ACHN (cell line): ENCODE data around the gene MAP3K8.

Experiments used
- DNase-seq: peaks from one replicate; pipeline ENCODE4 v3.0.0-alpha.2; 2015
- in situ Hi-C: cut with HindIII; loops from 2 replicates; pipeline ENCODE4 v1.10.0; 2017; ENCODE audit warnings: low sequenced_read_pairs, low pct_ligation_motif_present, low pct_unique_long_range_greater_than_20kb

Gene MAP3K8

DNA sequence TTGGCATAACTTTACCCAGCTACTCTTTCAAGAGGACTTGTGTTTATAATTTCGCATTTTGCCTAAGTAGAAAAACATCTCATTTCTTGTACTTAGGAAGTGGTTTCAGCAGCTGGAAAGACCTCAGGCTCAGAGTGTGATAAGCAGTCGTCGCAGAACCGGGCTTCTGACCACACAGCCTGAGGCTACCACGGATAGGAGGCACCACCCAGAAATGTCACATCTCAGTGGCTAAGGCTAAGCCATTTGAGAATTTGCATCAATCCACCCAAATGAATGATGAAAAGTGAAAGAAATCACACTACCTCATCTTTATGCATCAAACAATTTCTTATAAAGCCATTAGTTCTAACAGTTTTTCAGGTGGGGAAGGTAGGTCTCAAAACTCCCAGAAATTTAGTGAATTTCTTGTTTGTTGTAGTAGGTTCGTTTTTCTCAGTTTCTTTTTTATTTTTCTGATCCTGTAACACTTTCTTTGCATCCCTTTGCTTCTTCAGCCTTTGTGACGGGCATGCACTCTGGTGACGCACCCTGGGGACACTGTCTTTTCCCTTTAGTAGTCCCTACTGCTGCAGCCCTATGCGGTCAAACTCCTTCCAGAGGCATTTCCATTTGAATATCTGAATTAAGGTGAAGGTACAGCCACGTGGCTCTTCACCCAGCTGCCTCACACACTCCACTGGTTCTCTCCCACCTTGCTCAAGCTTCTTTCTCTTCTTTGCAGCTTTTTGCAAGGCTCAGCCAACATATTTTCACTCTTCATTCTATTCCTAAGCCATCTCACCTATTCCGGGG, 68.5 kb downstream of the MAP3K8 start:
- DNase-seq, result no peak
- in situ Hi-C loops, result no loop called here

DNA sequence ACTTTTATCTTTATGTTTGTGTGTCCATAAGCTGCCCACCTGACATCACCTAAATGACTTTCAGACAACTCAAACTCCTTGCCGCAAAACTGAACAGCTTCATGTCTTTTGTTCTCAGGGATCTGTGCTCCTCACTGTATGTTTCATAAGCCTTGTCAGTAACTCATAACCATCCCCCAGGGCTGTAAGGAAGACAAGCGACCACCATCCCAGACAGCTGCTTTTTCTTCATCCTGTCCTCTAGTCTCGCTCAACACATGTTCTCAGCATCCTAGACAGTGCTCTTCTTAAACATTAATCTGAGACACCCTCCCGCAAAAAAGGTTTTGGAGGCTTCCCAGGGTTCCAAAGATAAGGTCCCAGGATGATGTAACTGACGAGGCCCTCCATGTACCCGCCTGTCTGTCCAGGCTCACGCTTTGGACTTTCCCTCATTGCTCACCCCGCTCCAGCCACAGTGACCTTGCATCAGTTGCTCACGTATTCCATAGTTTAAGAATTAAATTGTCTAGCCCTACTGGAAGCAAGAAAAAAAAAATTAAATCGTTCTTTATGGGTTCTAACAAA, 69.8 kb downstream of the MAP3K8 start:
- in situ Hi-C loops, result no loop called here
- DNase-seq, result no peak

DNA sequence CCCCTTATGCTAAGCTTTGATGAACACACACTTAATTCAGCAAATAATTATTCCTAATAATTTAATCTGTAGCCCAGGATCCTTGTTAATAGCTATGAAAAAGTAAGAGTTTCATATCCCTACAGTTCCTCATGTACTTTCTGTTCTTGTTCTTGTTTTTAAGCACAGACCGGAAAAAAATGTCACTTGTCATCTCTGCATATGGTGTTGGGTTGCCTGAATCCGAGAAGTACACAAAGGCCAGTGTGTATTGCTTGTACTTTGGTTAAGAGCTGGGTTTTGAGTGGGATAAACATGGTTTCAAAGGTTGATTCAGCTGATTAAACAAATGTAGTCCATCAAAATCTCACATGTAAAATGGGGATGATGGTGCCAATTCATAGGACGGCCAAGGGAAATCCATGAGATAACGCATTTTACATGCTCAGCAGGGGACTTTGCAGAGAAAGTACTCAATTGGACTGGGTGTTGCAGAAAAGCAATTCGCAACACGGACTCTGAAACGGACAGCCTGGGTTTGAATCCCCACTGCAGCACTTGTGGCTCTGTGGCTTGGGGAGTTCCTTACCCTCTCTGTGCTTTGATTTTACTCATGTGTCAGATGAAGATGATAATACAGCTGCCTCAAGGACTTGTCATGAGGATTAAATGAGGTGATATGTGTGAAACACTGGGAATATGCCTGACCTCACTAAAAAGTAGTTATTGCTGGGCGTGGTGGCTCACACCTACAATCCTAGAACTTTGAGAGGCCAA, 71.7 kb downstream of the MAP3K8 start:
- no peak for DNase-seq
- in situ Hi-C loops, result no loop called here

DNA sequence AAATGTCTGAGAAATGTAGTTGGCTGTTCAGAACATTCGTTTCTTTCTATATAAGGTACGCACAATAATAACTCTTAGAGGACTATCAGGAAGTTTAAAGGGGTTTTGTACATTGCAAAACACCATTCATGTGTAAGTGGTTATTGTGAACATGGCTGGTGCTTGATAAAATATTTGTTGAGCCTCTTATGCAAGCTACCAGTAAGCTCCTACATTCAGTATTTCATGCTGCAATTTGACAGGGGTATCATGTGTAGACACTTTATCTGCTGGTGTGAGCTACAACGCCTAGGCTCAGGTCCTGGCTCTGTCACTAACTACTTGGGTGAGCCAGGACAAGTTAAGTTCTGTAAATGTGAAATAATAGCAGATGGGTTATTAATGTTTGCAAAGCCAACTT, 75.5 kb downstream of the MAP3K8 start:
- DNase-seq, result no peak
- in situ Hi-C loops, result no loop called here

DNA sequence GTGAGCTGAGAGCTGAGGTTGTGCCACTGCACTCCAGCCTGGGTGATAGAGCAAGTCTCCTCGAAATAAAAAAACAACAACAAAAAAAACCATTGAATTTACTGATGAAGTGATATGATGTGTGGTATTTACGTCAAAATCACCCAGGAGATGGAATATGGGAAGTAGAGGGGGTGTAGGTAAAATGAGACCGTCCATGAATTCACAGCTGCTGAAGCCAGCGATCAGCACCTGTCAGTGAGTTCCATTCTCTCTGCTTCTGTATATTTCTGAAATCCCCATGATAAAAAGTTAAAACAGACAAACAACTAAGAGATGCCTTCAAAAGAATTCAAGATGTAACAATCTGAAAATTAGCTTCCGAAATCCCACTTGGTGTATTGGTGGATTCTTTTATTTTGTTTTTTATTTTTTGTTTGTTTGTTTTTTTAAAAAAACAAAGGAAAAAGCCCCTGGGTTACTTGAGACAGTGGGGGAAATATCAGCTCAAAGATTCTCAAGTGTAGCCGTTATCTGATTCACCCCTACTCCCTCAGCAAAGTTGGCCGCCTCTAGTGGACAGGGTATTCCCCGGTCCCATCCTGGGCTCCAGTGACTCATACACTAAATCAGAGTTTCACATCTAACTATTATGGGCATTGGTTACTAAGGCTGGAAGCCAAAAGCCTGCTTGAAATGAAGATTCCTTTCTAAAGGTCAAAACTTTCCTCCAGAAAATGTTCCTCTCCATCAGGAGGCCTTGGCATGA, 76.4 kb downstream of the MAP3K8 start:
- peak; percentile 55 for DNase-seq
- in situ Hi-C loops, result no loop called here

DNA sequence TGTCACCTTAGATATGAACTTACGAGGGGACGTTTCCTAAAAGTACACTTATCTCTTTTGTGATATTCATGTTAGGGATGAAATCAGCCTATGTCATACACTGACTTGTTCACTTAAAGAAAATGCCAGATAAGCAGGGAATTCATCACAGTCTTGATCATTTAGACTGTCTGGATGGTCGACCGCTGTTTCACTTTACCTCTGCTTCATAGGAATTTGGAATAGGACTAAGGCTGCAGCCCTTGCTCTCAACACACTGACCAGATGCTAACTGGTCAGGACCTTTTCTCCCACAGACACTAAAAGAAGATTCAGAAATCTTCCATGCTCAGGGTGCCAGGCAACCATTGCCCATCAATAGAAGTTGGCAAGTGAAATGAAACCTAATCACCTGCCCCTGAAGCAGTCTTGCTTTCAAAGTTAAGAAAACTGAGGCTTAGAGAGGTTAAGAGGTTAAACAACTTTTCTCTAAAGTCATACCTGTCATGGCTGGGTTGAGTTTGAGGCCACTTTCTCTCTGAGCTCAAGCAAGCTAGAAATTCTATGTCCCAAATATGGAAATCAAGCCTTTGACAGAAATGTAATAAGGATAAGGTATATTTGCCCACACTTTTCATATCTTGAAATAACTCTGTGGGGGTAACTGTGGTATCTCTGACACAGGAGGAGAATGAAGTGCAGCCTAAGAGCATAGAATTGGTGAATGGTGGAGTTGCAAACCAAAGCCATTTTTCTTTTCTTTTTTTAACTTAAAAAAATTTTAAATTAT, 77.1 kb downstream of the MAP3K8 start:
- DNase-seq, result no peak
- in situ Hi-C loops, result no loop called here
